Retinal pigment epithelial cell (primary cell): ENCODE results near the gene B3GALNT2.
"Not testable (repeated sequence)": the region's sequence is repeated elsewhere in the genome, so short reads cannot be mapped to it uniquely, and the experiment has no call there.

ENCODE experiments used
- DNase-seq: peaks from one replicate; pipeline ENCODE4 v3.0.0-alpha.2; 2010; ENCODE audit warnings: low read depth
- H3K4me3 ChIP-seq: 2 replicates; pipeline ENCODE4 v1.5.1; 2011; ENCODE audit warnings: mild to moderate bottlenecking, low read length, control low read depth, moderate library complexity
- CTCF ChIP-seq: conservative IDR thresholded peaks from 2 replicates; pipeline ENCODE4 v1.5.1; 2011; ENCODE audit warnings: low read depth, low read length, control low read depth, inconsistent platforms

B3GALNT2 gene

GRCh38 chr1:235465066-235465465 is 39.2 kb downstream of the B3GALNT2 start:
- TF ChIP-seq CTCF, result no peak
- no peak overlapping the region for H3K4me3 ChIP-seq
- no peak for DNase-seq

- not testable (repeated sequence) for H3K4me3 ChIP-seq, DNase-seq
Observed at GRCh38 chr1:235462832-235463231, 41.4 kb downstream of the B3GALNT2 start.

- no peak for TF ChIP-seq CTCF
- DNase-seq, result no peak
- no peak overlapping the region for H3K4me3 ChIP-seq
Observed at GRCh38 chr1:235461954-235462353, 42.3 kb downstream of the B3GALNT2 start.

- H3K4me3 ChIP-seq, result no peak overlapping the region
- TF ChIP-seq CTCF, result no peak
- DNase-seq, result no peak
Observed at GRCh38 chr1:235460770-235461169, 43.5 kb downstream of the B3GALNT2 start.

- H3K4me3 ChIP-seq, DNase-seq: not testable (repeated sequence)
Observed at GRCh38 chr1:235457856-235458255, 46.4 kb downstream of the B3GALNT2 start.

- no peak for TF ChIP-seq CTCF
- DNase-seq, result no peak
- H3K4me3 ChIP-seq, result no peak overlapping the region
Observed at GRCh38 chr1:235455823-235456222, 48.4 kb downstream of the B3GALNT2 start.

- no peak for DNase-seq
- no peak overlapping the region for H3K4me3 ChIP-seq
- no peak for TF ChIP-seq CTCF
Observed at GRCh38 chr1:235455097-235455496, 49.2 kb downstream of the B3GALNT2 start.

GRCh38 chr1:235454021-235454420 is 50.2 kb downstream of the B3GALNT2 start:
- no peak overlapping the region for H3K4me3 ChIP-seq
- TF ChIP-seq CTCF, result no peak
- no peak for DNase-seq
